ENCODE data around the gene KHK. TPM values are rescaled to one million over a fixed set of nuclear protein-coding genes. Genes with fewer than 3 reads are reported as not detected.
"Not testable (repeated sequence)": the region's sequence is repeated elsewhere in the genome, so short reads cannot be mapped to it uniquely, and the experiment has no call there.

KHK gene
- total and polyA plus RNA-seq, 7 donors, result 1.6 to 12.7 (median 3.9) TPM

DNA sequence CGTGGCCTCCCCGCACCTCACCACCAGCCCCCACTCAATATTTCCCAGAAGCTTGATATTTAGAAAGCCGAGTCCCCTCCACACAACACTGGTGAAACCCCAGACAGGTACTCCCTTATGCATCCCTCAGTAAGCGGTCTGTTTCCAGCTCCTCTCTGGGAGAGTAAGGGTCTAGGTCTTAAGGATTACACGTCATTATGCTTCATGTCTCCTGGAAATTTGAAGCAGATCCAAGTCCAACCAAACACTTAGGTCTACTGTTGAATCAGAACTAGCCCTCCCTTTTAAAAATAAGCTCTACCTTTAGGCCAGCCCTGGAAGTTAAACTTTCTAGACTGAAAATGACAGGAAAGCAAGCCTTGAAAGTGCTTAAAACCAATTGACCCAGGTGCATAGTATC, 13.7 kb upstream of the KHK start:
- no peaks in the 10 kb centered on the region for H3K9me3 ChIP-seq
- no peaks in the 10 kb centered on the region for H3K27me3 ChIP-seq
- peaks cover 0 to 24% (median 5%) of the 10 kb centered on the region in 4 donors for H3K36me3 ChIP-seq
- peak overlapping the region; percentile 94 to 98 (median 97) for H3K27ac ChIP-seq
- no peak for DNase-seq
- peaks cover 0 to 88% (median 82%) of the 10 kb centered on the region in 4 donors for H3K4me1 ChIP-seq
- intact Hi-C loops (cut with DNase I), result no loop called here
- TF ChIP-seq POLR2AphosphoS5 (IDR thresholded peaks at IDR 0.05) (no peak), POLR2A (IDR thresholded peaks at IDR 0.05) (no peak), EP300 (IDR thresholded peaks at IDR 0.05) (no peak)
- TF ChIP-seq, protein P1, sequence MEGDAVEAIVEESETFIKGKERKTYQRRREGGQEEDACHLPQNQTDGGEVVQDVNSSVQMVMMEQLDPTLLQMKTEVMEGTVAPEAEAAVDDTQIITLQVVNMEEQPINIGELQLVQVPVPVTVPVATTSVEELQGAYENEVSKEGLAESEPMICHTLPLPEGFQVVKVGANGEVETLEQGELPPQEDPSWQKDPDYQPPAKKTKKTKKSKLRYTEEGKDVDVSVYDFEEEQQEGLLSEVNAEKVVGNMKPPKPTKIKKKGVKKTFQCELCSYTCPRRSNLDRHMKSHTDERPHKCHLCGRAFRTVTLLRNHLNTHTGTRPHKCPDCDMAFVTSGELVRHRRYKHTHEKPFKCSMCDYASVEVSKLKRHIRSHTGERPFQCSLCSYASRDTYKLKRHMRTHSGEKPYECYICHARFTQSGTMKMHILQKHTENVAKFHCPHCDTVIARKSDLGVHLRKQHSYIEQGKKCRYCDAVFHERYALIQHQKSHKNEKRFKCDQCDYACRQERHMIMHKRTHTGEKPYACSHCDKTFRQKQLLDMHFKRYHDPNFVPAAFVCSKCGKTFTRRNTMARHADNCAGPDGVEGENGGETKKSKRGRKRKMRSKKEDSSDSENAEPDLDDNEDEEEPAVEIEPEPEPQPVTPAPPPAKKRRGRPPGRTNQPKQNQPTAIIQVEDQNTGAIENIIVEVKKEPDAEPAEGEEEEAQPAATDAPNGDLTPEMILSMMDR (IDR thresholded peaks at IDR 0.05), result no peak
- WGBS, 2 donors, result 75 to 83% methylated on average over 5 of the region's 5 CpGs
- no peak overlapping the region for H3K4me3 ChIP-seq

DNA sequence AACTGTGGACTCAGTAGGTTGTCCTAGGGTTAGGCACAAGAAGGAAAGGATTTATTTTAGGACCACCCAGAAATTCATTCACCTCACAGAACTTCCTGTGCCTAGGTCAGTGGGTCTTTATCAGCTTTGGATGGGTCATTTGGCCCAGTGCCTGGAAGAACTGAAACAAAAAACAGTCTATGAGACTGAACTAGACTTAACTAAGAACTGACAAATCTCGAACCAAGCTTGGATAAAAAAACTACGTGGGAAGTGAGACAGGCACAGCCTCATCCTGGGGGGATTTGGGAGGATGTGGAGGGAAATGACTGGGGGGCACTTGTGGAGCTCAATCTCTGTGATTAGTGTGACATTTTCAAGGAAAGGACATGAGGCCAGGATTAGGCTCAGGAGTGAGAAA, 12.8 kb upstream of the KHK start:
- Histone ChIP-seq H3K9me3 (no peaks in the 10 kb centered on the region), H3K4me1 (peaks cover 0 to 83% (median 79%) of the 10 kb centered on the region in 4 donors), H3K4me3 (no peak overlapping the region), H3K27ac (peak overlapping the region; percentile 94 to 98 (median 97)), H3K36me3 (peaks cover 0 to 15% (median 4%) of the 10 kb centered on the region in 4 donors), H3K27me3 (no peaks in the 10 kb centered on the region)
- 61 to 64% methylated on average over 2 of the region's 2 CpGs for WGBS, 2 donors
- TF ChIP-seq, protein P1 (IDR thresholded peaks at IDR 0.05), result no peak
- no peak for TF ChIP-seq EP300 (IDR thresholded peaks at IDR 0.05)
- no peak for DNase-seq
- intact Hi-C loops (cut with DNase I), result no loop called here

DNA sequence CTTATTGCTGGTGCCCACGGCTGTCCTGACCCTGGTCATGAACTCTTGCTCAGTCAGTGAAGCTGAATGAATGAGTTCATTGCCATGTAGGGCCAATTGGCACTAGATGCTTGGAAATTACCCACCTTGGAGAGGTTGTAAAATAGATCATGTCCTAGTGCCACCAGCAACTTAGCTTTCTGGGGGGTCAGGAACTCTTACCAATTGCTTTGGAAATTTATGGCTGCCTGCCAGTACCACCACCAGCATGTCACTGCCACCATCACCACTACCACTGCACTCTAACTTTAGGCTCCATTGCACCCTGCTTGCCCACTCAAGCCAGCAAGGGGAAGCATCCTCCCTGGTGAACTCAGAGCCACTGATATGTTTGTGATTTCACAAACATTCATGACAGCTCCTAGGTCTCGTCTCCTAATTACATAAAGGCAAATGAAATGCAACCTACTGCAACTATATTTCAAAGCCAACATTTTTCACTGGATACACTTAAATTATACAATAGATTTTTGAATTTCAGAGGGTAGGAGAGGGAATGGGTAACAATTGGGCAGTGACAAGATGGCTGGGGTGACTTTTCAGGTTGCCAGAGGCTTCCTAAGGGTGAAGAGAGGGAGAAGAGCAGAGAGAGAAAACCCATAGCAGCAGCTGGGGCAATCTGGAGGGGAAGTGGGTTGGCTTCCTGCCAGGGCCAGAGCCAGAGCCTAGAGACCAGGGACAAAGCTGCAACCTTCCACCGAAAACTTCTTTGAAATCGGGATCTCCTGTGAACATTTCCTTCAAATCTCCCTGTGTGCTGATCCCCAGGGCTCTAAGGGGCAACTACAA, 11.6 kb upstream of the KHK start:
- peak overlapping the region; percentile 94 to 98 (median 97) for H3K27ac ChIP-seq
- no peaks in the 10 kb centered on the region for H3K27me3 ChIP-seq
- DNase-seq, result peak; percentile 83
- no peaks in the 10 kb centered on the region for H3K9me3 ChIP-seq
- H3K4me1 ChIP-seq, result peaks cover 0 to 77% (median 71%) of the 10 kb centered on the region in 4 donors
- no peak overlapping the region for H3K4me3 ChIP-seq
- peaks cover 0 to 3% (median 0%) of the 10 kb centered on the region in 4 donors for H3K36me3 ChIP-seq
- WGBS, 2 donors, result 36 to 64% methylated on average over 4 of the region's 4 CpGs
- intact Hi-C loops (cut with DNase I), result no loop called here
- TF ChIP-seq EP300 (IDR thresholded peaks at IDR 0.05), result no peak
- TF ChIP-seq, protein P1 (IDR thresholded peaks at IDR 0.05), result no peak
- no peak for TF ChIP-seq POLR2AphosphoS5 (IDR thresholded peaks at IDR 0.05)
- no peak for TF ChIP-seq POLR2A (IDR thresholded peaks at IDR 0.05)

DNA sequence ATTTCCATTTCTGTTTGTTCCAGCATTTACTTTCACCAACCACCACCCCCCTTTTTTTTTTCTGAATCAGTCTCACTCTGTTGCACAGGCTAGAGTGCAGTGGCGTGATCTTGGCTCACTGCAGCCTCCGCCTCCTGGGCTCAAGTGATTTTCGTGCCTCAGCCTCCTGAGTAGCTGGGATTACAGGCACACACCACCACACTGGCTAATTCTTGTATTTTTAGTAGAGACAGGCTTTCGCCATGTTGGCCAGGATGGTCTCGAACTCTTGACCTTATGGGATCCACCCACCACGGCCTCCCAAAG, 11.1 kb upstream of the KHK start:
- H3K27me3 ChIP-seq; H3K36me3 ChIP-seq; H3K4me3 ChIP-seq; intact Hi-C loops (cut with DNase I); DNase-seq; H3K9me3 ChIP-seq: not testable (repeated sequence)
- Histone ChIP-seq H3K4me1 (peaks cover 0 to 77% (median 71%) of the 10 kb centered on the region in 4 donors), H3K27ac (peak overlapping the region; percentile 94 to 98 (median 97))
- WGBS, 2 donors, result 65 to 80% methylated on average over 6 of the region's 6 CpGs

DNA sequence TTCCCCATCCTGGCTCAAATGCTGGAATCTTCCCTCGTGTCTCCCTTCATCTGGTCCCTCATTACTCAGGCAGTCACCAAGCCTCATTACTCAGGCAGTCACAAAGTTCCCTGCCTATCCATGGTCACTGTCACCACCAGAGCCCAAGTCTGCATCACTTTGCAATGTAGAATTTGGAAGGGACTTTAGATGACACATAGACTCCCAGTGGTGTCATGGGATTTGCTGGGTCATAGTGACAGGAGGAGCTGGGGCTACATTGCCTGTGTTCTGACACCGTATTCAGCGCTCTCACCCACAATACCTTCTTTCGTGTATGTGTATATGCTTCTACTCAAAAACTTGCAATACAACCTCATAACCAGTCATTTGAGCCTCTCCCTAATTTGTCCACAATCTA, 10.2 kb upstream of the KHK start:
- Histone ChIP-seq H3K27me3 (no peaks in the 10 kb centered on the region), H3K9me3 (no peaks in the 10 kb centered on the region), H3K4me1 (peaks cover 0 to 81% (median 73%) of the 10 kb centered on the region in 4 donors), H3K27ac (peak overlapping the region; percentile 94 to 98 (median 97)), H3K36me3 (peaks cover 0 to 5% (median 0%) of the 10 kb centered on the region in 4 donors), H3K4me3 (no peak overlapping the region)
- intact Hi-C loops (cut with DNase I), result no loop called here
- TF ChIP-seq POLR2AphosphoS5 (IDR thresholded peaks at IDR 0.05), result no peak
- TF ChIP-seq EP300 (IDR thresholded peaks at IDR 0.05), result no peak
- TF ChIP-seq, protein P1 (IDR thresholded peaks at IDR 0.05), result no peak
- no peak for TF ChIP-seq POLR2A (IDR thresholded peaks at IDR 0.05)
- 66 to 87% methylated on average over 4 of the region's 4 CpGs for WGBS, 2 donors
- DNase-seq, result no peak
